Motor neuron (in vitro differentiated cells): ENCODE results near the gene GRIK4. TPM values are rescaled to one million over a fixed set of nuclear protein-coding genes. Genes with fewer than 3 reads are reported as not detected.

Experiments
- ATAC-seq, 8 experiments: fragments of 200-7000 bp; cut with Tn5 transposase; replicated peaks in 6 of 8; 2 replicates each; pipeline ENCODE4 v1.8.0; 2021; ENCODE audit warnings: mild to moderate bottlenecking in 8 of 8, moderate library complexity in 8 of 8
- H3K27ac ChIP-seq, 2 donors: fragments of 250-450 bp; sonication (Bioruptor Pico); 2 replicates each; pipeline ENCODE4 v1.9.0; 2021; ENCODE audit warnings: antibody characterized with exemption in 2 of 2, mild to moderate bottlenecking in 2 of 2, moderate library complexity in 1 of 2
- H3K4me1 ChIP-seq, 2 donors: fragments of 250-450 bp; sonication (Bioruptor Pico); replicated peaks in 1 of 2; 2 replicates each; pipeline ENCODE4 v1.6.1; 2021; ENCODE audit warnings: antibody characterized with exemption in 2 of 2, mild to moderate bottlenecking in 2 of 2, moderate library complexity in 1 of 2
- H3K4me3 ChIP-seq, 5 donors: fragments of 250-450 bp; sonication (Bioruptor Pico); 2 replicates each; pipeline ENCODE4 v1.9.0; 2021; ENCODE audit warnings: antibody characterized with exemption in 5 of 5, mild to moderate bottlenecking in 5 of 5, moderate library complexity in 4 of 5
- WGBS, 10 experiments: fragments of 450-650 bp; shearing (Covaris generic); methylation state at CpG; one replicate each; pipeline ENCODE4 v1.0.0; 2022; 5-methylcytosine and 5-hydroxymethylcytosine counted together
- in situ Hi-C, 9 experiments: fragments of 400-800 bp; cut with MboI; loops; one replicate each; pipeline ENCODE4 v1.15.0; 2021; ENCODE audit warnings: low sequenced_read_pairs in 9 of 9, low pct_unique_long_range_greater_than_20kb in 2 of 9; ENCODE audit not compliant: unreplicated experiment in 9 of 9
- total RNA-seq, 8 experiments: library from RNA; unstranded; fragments of 300-600 nt; gene quantifications; 2 replicates each; pipeline versions ENCODE4 v1.2.3 to v1.2.4, GENCODE V29; 2022

GRIK4 gene
- total RNA-seq, 8 experiments from 2014 or later = 0.75 to 11.1 (median 1.7) TPM

DNA sequence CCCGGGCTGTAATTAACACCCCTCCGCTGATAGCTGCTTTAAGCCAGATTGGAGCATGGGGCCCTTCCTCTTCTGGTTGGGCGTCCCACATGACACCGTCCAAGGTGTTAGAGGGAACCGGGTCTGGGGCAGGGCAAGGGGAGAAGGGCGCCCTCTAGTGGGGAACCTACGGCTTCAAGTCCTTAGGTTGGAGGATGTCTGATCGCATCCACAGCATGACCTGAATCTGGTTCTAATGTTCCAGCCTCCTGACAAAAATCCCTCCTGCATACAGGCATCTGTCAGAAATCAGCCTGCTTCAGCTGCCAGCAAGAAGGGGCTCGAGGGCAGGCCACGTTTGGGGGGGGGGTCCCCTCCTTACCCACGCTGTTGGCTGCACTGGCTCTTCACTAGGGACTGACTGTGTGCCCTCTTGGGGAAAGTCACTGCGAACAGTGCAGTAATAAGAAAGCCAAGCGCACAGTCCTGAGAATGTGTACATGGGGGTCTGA, 418.2 kb downstream of the GRIK4 start:
- H3K4me3 ChIP-seq = no peak overlapping the region
- 58 to 100% (median 80%) methylated on average over 1 to 5 of the region's 13 CpGs; no CpG with 5 or more reads in 5 of the 10 experiments for WGBS, 10 experiments
- in situ Hi-C loops = loop anchor here in 2 of 9 experiments (25.0 kb wide), 2 partner anchors 183 to 242 kb away; partner anchors contain the start of gene TECTA (in 1 of the 2)
- ATAC-seq = peak; percentile 73 to 89 (median 82)
- H3K4me1 ChIP-seq = peaks cover 18 to 22% of the 10 kb centered on the region in 2 donors
- H3K27ac ChIP-seq = no peak overlapping the region

DNA sequence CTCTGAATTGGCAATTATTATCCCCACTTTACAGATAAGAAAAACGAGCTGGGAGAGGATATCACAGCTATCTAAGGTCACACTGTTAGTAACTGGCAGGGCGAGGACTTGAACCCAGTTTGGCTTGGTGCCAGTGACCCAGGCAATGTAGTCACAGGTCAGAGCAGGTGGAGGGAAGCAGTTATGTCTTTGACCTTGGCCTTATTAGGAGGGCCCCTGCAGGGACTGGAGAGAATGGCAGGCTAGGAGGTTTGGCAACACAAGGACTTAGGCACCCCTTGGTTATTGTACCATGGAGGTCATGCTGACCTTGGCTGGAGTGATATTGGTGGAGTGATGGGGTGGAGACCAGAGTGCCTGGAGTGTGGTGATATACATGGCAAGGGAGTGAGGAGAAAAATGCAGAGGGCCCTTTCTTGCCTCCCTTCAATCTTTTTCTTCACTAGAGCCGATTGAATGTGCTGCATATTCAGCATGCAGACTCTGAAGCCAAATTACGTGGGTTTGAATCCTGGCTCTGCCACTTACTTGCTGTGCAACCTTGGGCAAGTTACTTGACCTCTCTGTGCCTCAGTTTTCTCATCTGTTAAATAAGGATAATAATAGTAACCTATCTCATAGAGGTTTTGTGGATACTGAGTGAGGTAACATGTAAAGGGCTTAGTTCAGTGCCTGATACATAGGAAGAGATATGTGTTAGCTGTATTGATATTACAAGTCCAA, 419.7 kb downstream of the GRIK4 start:
- no peak overlapping the region for H3K27ac ChIP-seq
- H3K4me1 ChIP-seq = peaks cover 18 to 23% of the 10 kb centered on the region in 2 donors
- in situ Hi-C loops = loop anchor here in 2 of 9 experiments (25.0 kb wide), 2 partner anchors 181 to 244 kb away; partner anchors contain the start of gene TECTA (in 1 of the 2)
- WGBS, 10 experiments = 40 to 90% (median 59%) methylated on average over 1 to 3 of the region's 4 CpGs; no CpG with 5 or more reads in 3 of the 10 experiments
- H3K4me3 ChIP-seq = no peak overlapping the region
- ATAC-seq = no peak

DNA sequence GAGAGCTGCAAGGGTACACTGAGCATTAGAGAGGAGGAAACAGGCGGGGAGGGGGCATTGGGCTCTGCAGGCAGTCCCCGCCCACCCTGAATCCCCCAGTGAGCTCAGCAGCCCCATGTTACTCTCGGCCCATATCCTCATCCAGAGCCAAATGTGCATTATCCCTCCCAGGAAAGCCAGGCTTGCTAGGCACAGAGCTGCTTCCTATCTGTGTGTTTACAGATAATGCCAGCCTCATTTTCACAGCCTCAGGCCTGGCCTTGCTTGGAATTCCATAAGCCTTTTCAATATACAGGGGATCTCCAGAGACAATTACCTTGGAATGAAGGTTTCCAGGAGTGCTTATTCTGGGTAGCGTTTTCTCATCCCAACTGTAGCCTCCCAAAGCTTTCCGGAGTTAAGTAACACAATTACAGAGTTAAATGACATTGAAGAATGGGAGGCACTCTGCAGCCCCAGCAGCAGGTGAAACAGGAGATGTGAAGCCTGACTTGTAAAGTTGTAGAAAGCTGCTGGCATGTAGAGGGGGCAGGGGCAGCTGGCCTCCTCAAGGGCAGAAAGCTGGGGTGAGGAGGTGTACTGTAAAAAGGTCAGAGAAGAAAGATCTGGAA, 420.9 kb downstream of the GRIK4 start:
- in situ Hi-C loops = loop anchor here in 2 of 9 experiments (25.0 kb wide), 2 partner anchors 180 to 245 kb away; partner anchors contain the start of gene TECTA (in 1 of the 2)
- Histone ChIP-seq H3K4me1 (peaks cover 18 to 23% of the 10 kb centered on the region in 2 donors), H3K27ac (no peak overlapping the region), H3K4me3 (no peak overlapping the region)
- WGBS, 10 experiments = 11 to 83% (median 35%) methylated on average over 1 to 2 of the region's 5 CpGs; no CpG with 5 or more reads in 3 of the 10 experiments
- ATAC-seq = no peak

DNA sequence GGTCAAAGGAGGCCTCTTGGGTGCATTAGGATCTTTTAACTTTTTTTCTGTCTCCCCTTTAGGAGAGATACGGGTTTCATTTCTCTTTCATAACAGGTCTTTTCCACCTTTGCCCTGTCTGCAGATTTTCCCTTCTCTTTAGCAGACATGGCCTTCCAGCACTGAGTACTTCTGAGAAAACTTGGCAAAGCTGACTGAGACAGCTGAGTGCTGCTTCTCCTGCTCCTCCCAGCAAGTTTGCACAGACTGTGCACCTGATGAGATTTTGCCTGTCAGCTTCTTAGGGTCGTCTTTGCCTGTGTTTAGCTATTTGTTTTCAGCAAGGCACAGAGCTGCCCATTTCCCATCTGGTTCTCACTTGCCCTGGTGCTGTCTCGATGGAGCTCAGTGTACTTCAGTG, 424.8 kb downstream of the GRIK4 start:
- in situ Hi-C loops = loop anchor here in 2 of 9 experiments (25.0 kb wide), 2 partner anchors 176 to 249 kb away; partner anchors contain the start of gene TECTA (in 1 of the 2)
- Histone ChIP-seq H3K4me1 (peaks cover 5 to 17% of the 10 kb centered on the region in 2 donors), H3K4me3 (no peak overlapping the region), H3K27ac (no peak overlapping the region)
- ATAC-seq = no peak
- WGBS, 10 experiments = 0 to 94% (median 78%) methylated on average over 1 to 2 of the region's 3 CpGs; no CpG with 5 or more reads in 4 of the 10 experiments

DNA sequence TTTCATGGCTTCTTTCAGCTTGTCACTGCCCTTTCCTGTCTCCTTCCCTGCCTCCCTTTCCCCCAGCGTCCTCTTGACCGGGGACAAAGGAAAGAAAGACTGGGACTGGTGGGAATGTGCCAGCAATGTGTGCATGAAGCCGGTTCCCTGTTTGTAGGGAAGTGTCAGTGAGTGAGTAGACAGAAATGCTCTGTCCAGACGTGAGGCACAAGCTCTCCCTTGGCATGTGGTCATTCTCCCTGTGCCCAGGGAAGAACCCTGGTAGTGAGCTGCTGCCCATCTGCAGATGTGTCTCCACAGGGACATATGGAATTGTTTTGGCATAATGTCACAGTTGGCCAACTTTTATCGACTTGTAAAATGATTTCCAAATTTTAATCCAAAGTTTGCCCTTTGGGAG, 426.0 kb downstream of the GRIK4 start:
- H3K4me1 ChIP-seq = peaks cover 5 to 15% of the 10 kb centered on the region in 2 donors
- 0 to 75% (median 50%) methylated on average over 1 to 4 of the region's 5 CpGs; no CpG with 5 or more reads in 1 of the 10 experiments for WGBS, 10 experiments
- no peak for ATAC-seq
- no peak overlapping the region for H3K27ac ChIP-seq
- in situ Hi-C loops = loop anchor here in 2 of 9 experiments (25.0 kb wide), 2 partner anchors 175 to 250 kb away; partner anchors contain the start of gene TECTA (in 1 of the 2)
- H3K4me3 ChIP-seq = no peak overlapping the region

DNA sequence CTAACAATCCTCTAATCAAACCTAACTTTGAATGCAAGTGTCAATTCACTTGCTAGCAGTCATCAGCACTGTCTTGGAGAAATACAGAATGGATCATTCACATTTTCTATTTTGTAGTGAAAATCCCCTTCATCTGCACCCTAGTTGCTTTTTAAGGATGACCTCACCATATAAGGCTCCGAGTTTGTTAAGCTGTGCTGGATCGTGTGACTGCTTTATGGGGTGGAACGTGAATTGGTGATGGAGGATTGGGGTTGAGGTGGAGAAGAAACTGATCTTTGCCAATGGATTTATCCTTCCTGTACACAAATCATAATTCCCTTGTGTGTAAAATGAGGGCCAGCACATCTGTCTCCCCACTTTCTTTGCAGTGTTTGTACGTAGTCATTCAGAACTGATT, 426.7 kb downstream of the GRIK4 start:
- Histone ChIP-seq H3K4me3 (no peak overlapping the region), H3K4me1 (peaks cover 5 to 11% of the 10 kb centered on the region in 2 donors), H3K27ac (no peak overlapping the region)
- 13 to 92% (median 63%) methylated on average over 1 to 3 of the region's 4 CpGs; no CpG with 5 or more reads in 2 of the 10 experiments for WGBS, 10 experiments
- in situ Hi-C loops = loop anchor here in 2 of 9 experiments (25.0 kb wide), 2 partner anchors 174 to 251 kb away; partner anchors contain the start of gene TECTA (in 1 of the 2)
- ATAC-seq = no peak

DNA sequence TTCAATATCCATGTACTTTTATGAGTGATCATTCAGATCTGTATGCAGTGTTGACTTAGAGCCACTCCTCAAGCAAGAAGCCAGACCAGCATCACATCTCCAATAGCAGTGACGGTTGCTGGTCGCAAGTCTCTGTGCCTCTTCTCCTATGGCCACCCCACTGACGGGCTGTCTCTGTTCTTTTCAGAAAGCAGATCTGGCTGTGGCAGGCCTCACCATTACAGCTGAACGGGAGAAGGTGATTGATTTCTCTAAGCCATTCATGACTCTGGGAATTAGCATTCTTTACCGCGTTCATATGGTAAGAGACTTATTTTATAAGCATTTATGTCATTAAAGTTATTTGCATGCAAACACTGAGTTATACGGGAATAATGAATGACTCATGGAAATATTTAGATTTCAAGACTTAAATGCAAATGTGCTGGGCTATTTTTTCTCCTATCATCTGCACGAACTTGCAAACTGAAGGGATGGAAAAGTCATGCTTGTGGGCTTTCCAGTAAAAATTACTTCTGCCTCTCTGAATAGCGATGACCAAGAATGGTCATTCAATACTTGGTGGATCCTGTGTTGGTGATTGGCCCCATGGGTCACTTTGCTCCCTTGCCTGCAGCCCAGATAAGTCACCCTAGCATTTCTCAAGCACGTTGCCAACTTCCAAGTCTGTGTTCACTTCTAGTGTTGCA, 428.8 kb downstream of the GRIK4 start:
- no peak overlapping the region for H3K27ac ChIP-seq
- peak in 6 of 8 experiments; percentile 65 to 93 (median 88) for ATAC-seq
- H3K4me1 ChIP-seq = peaks cover 0 to 11% of the 10 kb centered on the region in 2 donors
- no peak overlapping the region for H3K4me3 ChIP-seq
- WGBS, 10 experiments = 0 to 78% (median 56%) methylated on average over 3 to 9 of the region's 10 CpGs; no CpG with 5 or more reads in 1 of the 10 experiments
- in situ Hi-C loops = loop anchor here in 2 of 9 experiments (25.0 kb wide), 2 partner anchors 172 to 253 kb away; partner anchors contain the start of gene TECTA (in 1 of the 2)

DNA sequence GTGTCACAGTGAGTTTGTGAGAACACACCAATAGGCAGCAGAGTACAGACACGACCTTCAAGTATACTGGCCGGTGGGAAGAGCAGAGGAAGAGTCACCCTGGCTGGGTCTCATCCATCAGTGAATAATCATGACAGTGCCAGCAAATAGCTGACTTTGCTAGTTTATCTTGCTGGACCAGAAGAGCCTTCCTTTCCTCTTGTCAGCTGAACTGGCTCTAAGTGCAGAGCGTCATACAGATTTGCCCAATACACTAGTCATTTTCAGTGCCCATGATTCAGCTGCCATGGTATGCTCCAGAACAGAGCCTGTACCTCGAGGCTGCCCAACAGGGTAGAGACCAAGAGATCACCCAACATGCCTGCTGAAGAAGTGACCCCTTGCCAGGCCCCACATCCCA, 429.5 kb downstream of the GRIK4 start:
- Histone ChIP-seq H3K27ac (no peak overlapping the region), H3K4me1 (peaks cover 0 to 11% of the 10 kb centered on the region in 2 donors), H3K4me3 (no peak overlapping the region)
- 39 to 100% (median 84%) methylated on average over 2 to 3 of the region's 4 CpGs; no CpG with 5 or more reads in 4 of the 10 experiments for WGBS, 10 experiments
- in situ Hi-C loops = loop anchor here in 2 of 9 experiments (25.0 kb wide), 2 partner anchors 171 to 254 kb away; partner anchors contain the start of gene TECTA (in 1 of the 2)
- ATAC-seq = peak in 3 of 8 experiments; percentile 3 to 10 (median 5)

DNA sequence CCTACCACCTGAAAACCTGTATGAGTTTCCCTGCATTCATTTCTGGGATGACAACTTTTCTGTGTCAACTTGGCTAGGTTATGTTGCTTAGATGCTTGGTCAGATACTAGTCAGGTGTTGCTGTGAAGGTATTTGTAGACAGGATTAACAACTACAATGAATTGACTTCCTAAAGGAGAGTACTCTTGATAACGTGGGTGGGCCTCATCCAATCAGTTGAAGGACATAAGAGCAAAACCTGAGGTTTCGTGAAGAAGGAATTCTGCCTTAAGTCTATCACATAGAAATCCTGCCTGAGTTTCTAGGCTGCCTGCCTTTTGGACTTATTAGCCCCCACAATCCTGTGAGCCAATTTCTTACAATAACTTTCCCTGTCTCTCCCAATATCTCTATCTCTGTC, 431.2 kb downstream of the GRIK4 start:
- no peak for ATAC-seq
- Histone ChIP-seq H3K4me3 (no peak overlapping the region), H3K4me1 (peaks cover 0 to 11% of the 10 kb centered on the region in 2 donors), H3K27ac (no peak overlapping the region)
- in situ Hi-C loops = loop anchor here in 2 of 9 experiments (25.0 kb wide), 2 partner anchors 170 to 255 kb away; partner anchors contain the start of gene TECTA (in 1 of the 2)
- 46 to 100% (median 80%) methylated on average over 1 to 2 of the region's 2 CpGs; no CpG with 5 or more reads in 7 of the 10 experiments for WGBS, 10 experiments

DNA sequence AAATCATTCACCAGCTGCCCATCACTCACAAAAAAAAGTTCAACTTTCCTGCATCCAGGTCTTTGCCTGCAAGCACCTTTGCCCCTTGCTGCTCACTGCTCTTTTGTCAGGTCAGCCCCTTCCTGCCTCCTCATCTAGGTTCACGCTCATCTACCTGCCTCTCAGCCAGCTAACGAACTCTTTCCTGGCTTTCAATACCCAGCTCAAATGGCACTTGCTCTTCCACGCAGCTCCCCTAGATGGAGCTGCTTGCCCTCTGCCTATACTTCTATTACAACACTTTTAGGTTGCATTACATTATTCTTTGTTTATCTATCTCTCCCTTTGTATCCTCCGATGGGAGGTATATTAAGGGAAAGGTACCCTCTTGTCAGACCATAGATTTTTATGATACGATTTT, 433.5 kb downstream of the GRIK4 start:
- in situ Hi-C loops = loop anchor here in 2 of 9 experiments (25.0 kb wide), 2 partner anchors 167 to 258 kb away; partner anchors contain the start of gene TECTA (in 1 of the 2)
- peaks cover 0 to 18% of the 10 kb centered on the region in 2 donors for H3K4me1 ChIP-seq
- 20 to 100% (median 77%) methylated on average over 1 to 5 of the region's 5 CpGs for WGBS, 10 experiments
- ATAC-seq = no peak
- no peak overlapping the region for H3K4me3 ChIP-seq
- no peak overlapping the region for H3K27ac ChIP-seq

DNA sequence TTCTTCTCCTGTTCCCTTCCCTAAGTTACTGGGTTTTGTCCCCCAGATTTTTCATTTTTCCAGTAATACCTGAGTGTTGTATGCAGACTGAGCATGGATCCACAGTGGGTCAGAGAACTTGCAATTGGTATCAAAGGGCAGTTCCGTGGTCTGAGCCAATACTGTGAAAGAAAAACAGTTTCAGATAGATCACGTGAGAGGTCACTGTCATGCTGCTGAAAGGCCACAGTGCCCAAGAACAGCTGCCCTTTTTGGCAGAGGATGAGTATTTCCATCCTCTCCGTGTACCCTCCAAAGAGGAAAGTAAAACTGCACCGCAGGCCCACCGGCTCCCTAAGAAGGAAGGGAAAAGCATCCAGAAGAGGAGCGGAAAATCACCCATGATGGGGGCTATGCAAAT, 439.3 kb downstream of the GRIK4 start:
- no peak overlapping the region for H3K4me3 ChIP-seq
- in situ Hi-C loops = loop anchor here in 6 of 9 experiments (5.0 to 25.0 kb wide), 3 partner anchors 439 to 446 kb away; partner anchors contain the start of gene GRIK4 (in 4 of the 6)

More for the DNA sequence above, 439.3 kb downstream of the GRIK4 start:
- Histone ChIP-seq H3K4me1 (peaks cover 10 to 30% of the 10 kb centered on the region in 2 donors), H3K27ac (no peak overlapping the region)
- peak in 4 of 8 experiments; percentile 3 to 58 (median 22) for ATAC-seq
- 33 to 89% (median 79%) methylated on average over 1 to 5 of the region's 6 CpGs; no CpG with 5 or more reads in 1 of the 10 experiments for WGBS, 10 experiments
